H9 (cell line): ENCODE measurements around the gene AMPH. TPM values are rescaled to one million over a fixed set of nuclear protein-coding genes. Genes with fewer than 3 reads are reported as not detected.

Experiments used
- DNase-seq: peaks from one replicate; pipeline ENCODE4 v3.0.0-alpha.2; 2017
- H2AFZ ChIP-seq: one replicate; pipeline ENCODE4 v1.6.1; 2013; ENCODE audit warnings: mild to moderate bottlenecking, low read length, control low read depth, moderate library complexity
- H2AK5ac ChIP-seq: 2 replicates; pipeline ENCODE4 v1.6.1; 2013; ENCODE audit warnings: low read length, control low read depth, mixed read lengths; ENCODE audit not compliant: insufficient read length
- H2BK120ac ChIP-seq: one replicate; pipeline ENCODE4 v1.6.1; 2013; ENCODE audit warnings: low read depth, mild to moderate bottlenecking, low read length, control low read depth, inconsistent platforms; ENCODE audit not compliant: poor library complexity, severe bottlenecking
- H2BK12ac ChIP-seq: 2 replicates; pipeline ENCODE4 v1.6.1; 2013; ENCODE audit warnings: low read length, control low read depth, mixed read lengths, low read depth; ENCODE audit not compliant: insufficient read length
- H2BK15ac ChIP-seq: 2 replicates; pipeline ENCODE4 v1.6.1; 2013; ENCODE audit warnings: low read depth, low read length, control low read depth
- H2BK20ac ChIP-seq: one replicate; pipeline ENCODE4 v1.6.1; 2013; ENCODE audit warnings: low read depth, mild to moderate bottlenecking, low read length, control low read depth, inconsistent platforms; ENCODE audit not compliant: poor library complexity, severe bottlenecking
- H2BK5ac ChIP-seq: 2 replicates; pipeline ENCODE4 v1.6.1; 2013; ENCODE audit warnings: low read length, control low read depth, mixed read lengths; ENCODE audit not compliant: insufficient read length
- H3K14ac ChIP-seq: 2 replicates; pipeline ENCODE4 v1.6.1; 2013; ENCODE audit warnings: low read length, control low read depth; ENCODE audit not compliant: insufficient read depth
- H3K18ac ChIP-seq: 2 replicates; pipeline ENCODE4 v1.6.1; 2013; ENCODE audit warnings: low read depth, mild to moderate bottlenecking, mixed read lengths, low read length, control low read depth; ENCODE audit not compliant: insufficient read length
- H3K23ac ChIP-seq: 2 replicates; pipeline ENCODE4 v1.6.1; 2013; ENCODE audit warnings: low read length, control low read depth, mixed read lengths, low read depth; ENCODE audit not compliant: insufficient read length
- H3K23me2 ChIP-seq: 2 replicates; pipeline ENCODE4 v1.6.1; 2013; ENCODE audit warnings: low read depth, mild to moderate bottlenecking, mixed read lengths, low read length, control low read depth; ENCODE audit not compliant: insufficient read length, poor library complexity, severe bottlenecking
- H3K27ac ChIP-seq: 2 replicates; pipeline ENCODE4 v1.5.1; 2013; ENCODE audit warnings: low read length, control low read depth, mixed read lengths, low read depth; ENCODE audit not compliant: insufficient read length
- H3K27me3 ChIP-seq: 2 replicates; pipeline ENCODE4 v1.6.1; 2013; ENCODE audit warnings: low read length, control low read depth, inconsistent platforms; ENCODE audit not compliant: insufficient read depth
- H3K4ac ChIP-seq: 2 replicates; pipeline ENCODE4 v1.6.1; 2013; ENCODE audit warnings: low read depth, mild to moderate bottlenecking, control low read depth, inconsistent platforms, low read length, moderate library complexity
- H3K4me1 ChIP-seq: 2 replicates; pipeline ENCODE4 v1.6.1; 2013; ENCODE audit warnings: low read length, control low read depth, inconsistent platforms; ENCODE audit not compliant: insufficient read depth
- H3K4me2 ChIP-seq: 2 replicates; pipeline ENCODE4 v1.6.1; 2013; ENCODE audit warnings: low read length, control low read depth, mixed read lengths; ENCODE audit not compliant: insufficient read length, insufficient read depth
- H3K56ac ChIP-seq: 2 replicates; pipeline ENCODE4 v1.6.1; 2013; ENCODE audit warnings: low read depth, mild to moderate bottlenecking, mixed read lengths, low read length, control low read depth; ENCODE audit not compliant: insufficient read length
- H3K79me1 ChIP-seq: 2 replicates; pipeline ENCODE4 v1.6.1; 2013; ENCODE audit warnings: low read depth, mild to moderate bottlenecking, moderate library complexity, low read length, control low read depth, inconsistent platforms; ENCODE audit not compliant: insufficient read depth, poor library complexity, severe bottlenecking
- H3K79me2 ChIP-seq: 2 replicates; pipeline ENCODE4 v1.6.1; 2013; ENCODE audit warnings: low read length, control low read depth, inconsistent platforms; ENCODE audit not compliant: insufficient read depth
- H3K9ac ChIP-seq: 2 replicates; pipeline ENCODE4 v1.6.1; 2013; ENCODE audit warnings: low read length, control low read depth, mixed read lengths; ENCODE audit not compliant: insufficient read length; ENCODE audit errors: extremely low read depth
- H3K9me3 ChIP-seq: one replicate; pipeline ENCODE4 v1.6.1; 2013; ENCODE audit warnings: low read depth, low read length, inconsistent platforms; ENCODE audit not compliant: control insufficient read depth
- H3T11ph ChIP-seq: one replicate; pipeline ENCODE4 v1.6.1; 2013; ENCODE audit warnings: mild to moderate bottlenecking, low read length, control low read depth, inconsistent platforms
- H4K20me1 ChIP-seq: one replicate; pipeline ENCODE4 v1.6.1; 2013; ENCODE audit not compliant: control insufficient read depth, insufficient read length, insufficient read depth
- H4K5ac ChIP-seq: 2 replicates; pipeline ENCODE4 v1.6.1; 2013; ENCODE audit warnings: low read depth, mild to moderate bottlenecking, mixed read lengths, low read length, control low read depth; ENCODE audit not compliant: insufficient read length
- H4K8ac ChIP-seq: replicated peaks from 2 replicates; pipeline ENCODE4 v1.6.1; 2013; ENCODE audit warnings: low read length, control low read depth, mixed read lengths, low read depth; ENCODE audit not compliant: insufficient read length
- H4K91ac ChIP-seq: 2 replicates; pipeline ENCODE4 v1.6.1; 2013; ENCODE audit warnings: low read depth, mild to moderate bottlenecking, moderate library complexity, mixed read lengths, low read length, control low read depth; ENCODE audit not compliant: insufficient read length
- H3K27ac Mint-ChIP-seq, 3 experiments: 2 replicates in 2 of 3; 3 replicates in 1 of 3; pipeline ENCODE4 v1.8.0; 2020 to 2021; ENCODE audit warnings: mixed read lengths in 3 of 3, mild to moderate bottlenecking in 1 of 3, moderate library complexity in 1 of 3
- H3K27me3 Mint-ChIP-seq: 2 replicates; pipeline ENCODE4 v1.8.0; 2021; ENCODE audit warnings: low read depth, mild to moderate bottlenecking, moderate library complexity, mixed read lengths
- H3K36me3 Mint-ChIP-seq, 3 experiments: 2 replicates in 2 of 3; 3 replicates in 1 of 3; pipeline ENCODE4 v1.8.0; 2020 to 2021; ENCODE audit warnings: low read depth in 3 of 3, mixed read lengths in 3 of 3; ENCODE audit not compliant: insufficient read depth in 1 of 3
- H3K4me1 Mint-ChIP-seq, 2 experiments: 2 replicates each; pipeline ENCODE4 v1.8.0; 2020; ENCODE audit warnings: mixed read lengths in 2 of 2
- H3K4me3 Mint-ChIP-seq, 2 experiments: 2 replicates in 1 of 2; 3 replicates in 1 of 2; pipeline ENCODE4 v1.8.0; 2020 to 2021; ENCODE audit warnings: mild to moderate bottlenecking in 2 of 2, mixed read lengths in 2 of 2, moderate library complexity in 1 of 2
- H3K9me3 Mint-ChIP-seq, 2 experiments: 2 replicates in 1 of 2; 3 replicates in 1 of 2; pipeline ENCODE4 v1.8.0; 2020; ENCODE audit warnings: mild to moderate bottlenecking in 2 of 2, mixed read lengths in 2 of 2, moderate library complexity in 1 of 2
- WGBS: extraction: QIAGEN DNeasy Blood & Tissue Kit; methylation state at CpG from one replicate; pipeline ENCODE4 v1.1.7; 2013; ENCODE audit warnings: missing lambda C conversion rate, low lambda C conversion rate, mixed read lengths; ENCODE audit not compliant: insufficient read length; ENCODE audit errors: extremely low coverage; 5-methylcytosine and 5-hydroxymethylcytosine counted together
- total RNA-seq: library from RNA; stranded (reverse); gene quantifications from 2 replicates; pipeline ENCODE4 v1.2.1, GENCODE V29; 2021
- TF ChIP-seq, protein P1 (sequence below): fragments of 200-600 bp; sonication (generic); conservative IDR thresholded peaks from 3 replicates; pipeline ENCODE4 v1.8.0; 2021; ENCODE audit warnings: antibody characterized with exemption, mild to moderate bottlenecking

AMPH gene
- total RNA-seq, 1 experiment from 2014 or later: 4.8 TPM

DNA sequence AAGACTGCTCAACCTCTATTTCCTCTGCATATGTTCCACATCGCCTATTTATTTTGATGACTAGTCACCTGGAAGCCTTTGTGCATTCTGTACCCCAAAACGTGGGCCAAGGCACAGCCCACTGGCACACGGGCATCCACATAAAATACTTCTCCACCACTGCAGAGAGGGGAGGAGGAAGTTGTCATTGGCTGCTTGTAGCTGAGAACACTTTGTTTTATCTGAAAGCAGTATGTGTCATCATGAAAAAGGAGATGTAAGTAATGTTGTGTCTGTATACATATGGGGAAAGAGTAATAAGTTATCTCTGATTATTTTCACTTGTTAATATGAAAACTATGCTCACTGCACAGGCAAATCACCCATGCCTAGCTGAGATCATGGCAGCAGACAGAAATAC lies 48.2 kb upstream of the AMPH start:
- no peak overlapping the region for H2BK120ac ChIP-seq
- H3K27me3 Mint-ChIP-seq: no peaks in the 10 kb centered on the region; the same call in 1 of the 2 replicates
- H4K20me1 ChIP-seq: no peaks in the 10 kb centered on the region
- TF ChIP-seq, protein P1, sequence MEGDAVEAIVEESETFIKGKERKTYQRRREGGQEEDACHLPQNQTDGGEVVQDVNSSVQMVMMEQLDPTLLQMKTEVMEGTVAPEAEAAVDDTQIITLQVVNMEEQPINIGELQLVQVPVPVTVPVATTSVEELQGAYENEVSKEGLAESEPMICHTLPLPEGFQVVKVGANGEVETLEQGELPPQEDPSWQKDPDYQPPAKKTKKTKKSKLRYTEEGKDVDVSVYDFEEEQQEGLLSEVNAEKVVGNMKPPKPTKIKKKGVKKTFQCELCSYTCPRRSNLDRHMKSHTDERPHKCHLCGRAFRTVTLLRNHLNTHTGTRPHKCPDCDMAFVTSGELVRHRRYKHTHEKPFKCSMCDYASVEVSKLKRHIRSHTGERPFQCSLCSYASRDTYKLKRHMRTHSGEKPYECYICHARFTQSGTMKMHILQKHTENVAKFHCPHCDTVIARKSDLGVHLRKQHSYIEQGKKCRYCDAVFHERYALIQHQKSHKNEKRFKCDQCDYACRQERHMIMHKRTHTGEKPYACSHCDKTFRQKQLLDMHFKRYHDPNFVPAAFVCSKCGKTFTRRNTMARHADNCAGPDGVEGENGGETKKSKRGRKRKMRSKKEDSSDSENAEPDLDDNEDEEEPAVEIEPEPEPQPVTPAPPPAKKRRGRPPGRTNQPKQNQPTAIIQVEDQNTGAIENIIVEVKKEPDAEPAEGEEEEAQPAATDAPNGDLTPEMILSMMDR: no peak
- H3K4me3 Mint-ChIP-seq: no peak overlapping the region
- H3K79me1 ChIP-seq: no peaks in the 10 kb centered on the region
- H3K9me3 ChIP-seq: no peaks in the 10 kb centered on the region
- no peak overlapping the region for H3T11ph ChIP-seq
- WGBS: no CpG with 5 or more reads among the region's 3 CpGs
- no peak overlapping the region for H2BK20ac ChIP-seq
- H3K23ac ChIP-seq: no peak overlapping the region
- H3K27me3 ChIP-seq: no peaks in the 10 kb centered on the region
- no peak overlapping the region for H2BK5ac ChIP-seq
- H2AK5ac ChIP-seq: no peak overlapping the region
- H3K23me2 ChIP-seq: no peaks in the 10 kb centered on the region
- H3K14ac ChIP-seq: no peak overlapping the region
- no peak overlapping the region for H2BK15ac ChIP-seq
- no peak overlapping the region for H3K27ac ChIP-seq
- DNase-seq: no peak
- no peak overlapping the region for H3K9ac ChIP-seq
- H4K8ac ChIP-seq: no peak overlapping the region
- H3K4me2 ChIP-seq: no peak overlapping the region
- no peak overlapping the region for H2BK12ac ChIP-seq
- peaks cover 13% of the 10 kb centered on the region in 2 experiments for H3K4me1 Mint-ChIP-seq
- H3K4ac ChIP-seq: no peak overlapping the region
- H2AFZ ChIP-seq: no peak overlapping the region
- H3K27ac Mint-ChIP-seq: no peak overlapping the region
- H3K36me3 Mint-ChIP-seq: no peaks in the 10 kb centered on the region
- no peak overlapping the region for H3K18ac ChIP-seq
- no peaks in the 10 kb centered on the region for H3K79me2 ChIP-seq
- no peaks in the 10 kb centered on the region; the same call in 1 of the 2 replicates for H3K4me1 ChIP-seq
- H4K5ac ChIP-seq: no peak overlapping the region
- no peaks in the 10 kb centered on the region; a peak in 1 of 5 replicates for H3K9me3 Mint-ChIP-seq
- H3K56ac ChIP-seq: no peak overlapping the region
- H4K91ac ChIP-seq: no peak overlapping the region
